T-helper 9 cell (primary cell): ENCODE data around the gene SLIT3.

ENCODE experiments used
- DNase-seq: peaks from one replicate; pipeline ENCODE4 v3.0.0-alpha.2; 2020

SLIT3 gene

GRCh38 chr5:169015991-169016390 lies 284.9 kb downstream of the SLIT3 start:
- DNase-seq = no peak

- DNase-seq = no peak
These were observed 287.1 kb downstream of the SLIT3 start for GRCh38 chr5:169013846-169014245.

GRCh38 chr5:169013208-169013728 lies 287.7 kb downstream of the SLIT3 start:
- no peak for DNase-seq

- no peak for DNase-seq
These were observed 288.5 kb downstream of the SLIT3 start for GRCh38 chr5:169012450-169012849.

- no peak for DNase-seq
These were observed 289.5 kb downstream of the SLIT3 start for GRCh38 chr5:169011451-169011850.

- no peak for DNase-seq
These were observed 289.9 kb downstream of the SLIT3 start for GRCh38 chr5:169011009-169011408.

- no peak for DNase-seq
These were observed 291.8 kb downstream of the SLIT3 start for GRCh38 chr5:169009123-169009522.

GRCh38 chr5:169006842-169007790 lies 293.8 kb downstream of the SLIT3 start:
- no peak for DNase-seq

- no peak for DNase-seq
These were observed 296.4 kb downstream of the SLIT3 start for GRCh38 chr5:169004551-169004950.

GRCh38 chr5:169003721-169004541 lies 297.0 kb downstream of the SLIT3 start:
- DNase-seq = no peak

GRCh38 chr5:169002953-169003555 lies 297.9 kb downstream of the SLIT3 start:
- DNase-seq = no peak

- DNase-seq = no peak
These were observed 299.5 kb downstream of the SLIT3 start for GRCh38 chr5:169001394-169001793.

GRCh38 chr5:168995024-168995423 lies 305.9 kb downstream of the SLIT3 start:
- no peak for DNase-seq

- DNase-seq = no peak
These were observed 308.3 kb downstream of the SLIT3 start for GRCh38 chr5:168992687-168993086.

GRCh38 chr5:168992016-168992415 lies 308.9 kb downstream of the SLIT3 start:
- DNase-seq = no peak

- DNase-seq = no peak
These were observed 309.6 kb downstream of the SLIT3 start for GRCh38 chr5:168991311-168991710.

- no peak for DNase-seq
These were observed 310.3 kb downstream of the SLIT3 start for GRCh38 chr5:168990679-168991078.

GRCh38 chr5:168989731-168990505 lies 311.0 kb downstream of the SLIT3 start:
- DNase-seq = no peak

GRCh38 chr5:168988699-168989098 lies 312.2 kb downstream of the SLIT3 start:
- DNase-seq = no peak

GRCh38 chr5:168987543-168988300 lies 313.2 kb downstream of the SLIT3 start:
- DNase-seq = peak; percentile 26

GRCh38 chr5:168985454-168985853 lies 315.5 kb downstream of the SLIT3 start:
- DNase-seq = no peak
